Ishikawa (cell line): Measurements from ENCODE around the gene PRKCB.
A peak's percentile ranks its signal among the peaks of the same experiment; 100 is the strongest.

Source experiments
- CEBPB ChIP-seq: IDR thresholded peaks from 2 replicates; pipeline ENCODE4 v1.6.1; 2012
- CREB1 ChIP-seq: IDR thresholded peaks from 2 replicates; pipeline ENCODE4 v1.6.1; 2012; ENCODE audit warnings: low read depth
- EGR1 ChIP-seq: IDR thresholded peaks from 2 replicates; pipeline ENCODE4 v1.6.1; 2012
- EP300 ChIP-seq: IDR thresholded peaks from 2 replicates; pipeline ENCODE4 v1.6.1; 2012; ENCODE audit warnings: borderline replicate concordance
- FOXM1 ChIP-seq: IDR thresholded peaks from 2 replicates; pipeline ENCODE4 v1.6.1; 2012; ENCODE audit warnings: low read depth, borderline replicate concordance
- MAX ChIP-seq: IDR thresholded peaks from 2 replicates; pipeline ENCODE4 v1.6.1; 2012
- NFIC ChIP-seq: IDR thresholded peaks from 2 replicates; pipeline ENCODE4 v1.6.1; 2012
- RAD21 ChIP-seq: IDR thresholded peaks from 2 replicates; pipeline ENCODE4 v1.6.1; 2012; ENCODE audit warnings: low read depth
- REST ChIP-seq: IDR thresholded peaks from 2 replicates; pipeline ENCODE4 v1.6.1; 2012; ENCODE audit warnings: low read depth, mild to moderate bottlenecking
- TAF1 ChIP-seq: IDR thresholded peaks from 2 replicates; pipeline ENCODE4 v1.6.1; 2012; ENCODE audit warnings: low read depth, mild to moderate bottlenecking
- TCF12 ChIP-seq: IDR thresholded peaks from 2 replicates; pipeline ENCODE4 v1.6.1; 2012; ENCODE audit warnings: low read depth
- TEAD4 ChIP-seq: IDR thresholded peaks from 2 replicates; pipeline ENCODE4 v1.6.1; 2012
- USF1 ChIP-seq: IDR thresholded peaks from 2 replicates; pipeline ENCODE4 v1.6.1; 2012
- YY1 ChIP-seq: IDR thresholded peaks from 2 replicates; pipeline ENCODE4 v1.6.1; 2012; ENCODE audit warnings: low read depth
- ZBTB7A ChIP-seq: IDR thresholded peaks from 2 replicates; pipeline ENCODE4 v1.6.1; 2012; ENCODE audit warnings: low read depth

Gene PRKCB

GRCh38 chr16:24024971-24025370 is 189.2 kb downstream of the PRKCB start:
- TF ChIP-seq MAX (no peak), ZBTB7A (no peak), EP300 (no peak), RAD21 (no peak), TEAD4 (no peak), CEBPB (no peak), YY1 (no peak), NFIC (no peak), TAF1 (no peak), FOXM1 (no peak), CREB1 (no peak), EGR1 (no peak)

- TF ChIP-seq USF1 (no peak), TAF1 (no peak), TCF12 (no peak), REST (no peak), YY1 (no peak)
These were observed 191.7 kb downstream of the PRKCB start for GRCh38 chr16:24027466-24027865.

GRCh38 chr16:24035127-24035842 is 199.5 kb downstream of the PRKCB start:
- TF ChIP-seq FOXM1 (no peak), CREB1 (no peak), MAX (no peak), ZBTB7A (no peak), TAF1 (no peak), NFIC (no peak), CEBPB (no peak), EGR1 (no peak), USF1 (no peak), TEAD4 (no peak), REST (no peak), RAD21 (no peak), TCF12 (no peak)

GRCh38 chr16:24036038-24036543 is 200.3 kb downstream of the PRKCB start:
- no peak for TF ChIP-seq FOXM1
- TF ChIP-seq RAD21, result no peak
- no peak for TF ChIP-seq EGR1
- no peak for TF ChIP-seq TAF1
- no peak for TF ChIP-seq NFIC

GRCh38 chr16:24036614-24037013 is 200.8 kb downstream of the PRKCB start:
- TF ChIP-seq MAX (no peak), RAD21 (peak; percentile 80), FOXM1 (no peak)

GRCh38 chr16:24037335-24037734 is 201.6 kb downstream of the PRKCB start:
- no peak for TF ChIP-seq EP300
- no peak for TF ChIP-seq ZBTB7A
- TF ChIP-seq TEAD4, result no peak
- no peak for TF ChIP-seq MAX
- TF ChIP-seq NFIC, result no peak
- TF ChIP-seq CREB1, result no peak
- no peak for TF ChIP-seq USF1
